Natural killer cell (primary cell): ENCODE data around the gene LRCOL1. TPM values are rescaled to one million over a fixed set of nuclear protein-coding genes. Genes with fewer than 3 reads are reported as not detected.

Source experiments
- ATAC-seq, 3 donors: fragments of 150-1000 bp in 2 of 3; fragments of 200-7000 bp in 1 of 3; cut with Tn5 transposase; 1 replicate in 1 of 3; 2 replicates in 2 of 3; pipeline ENCODE4 v1.10.0; 2021; ENCODE audit warnings: mild to moderate bottlenecking in 2 of 3, moderate library complexity in 2 of 3
- DNase-seq, 2 donors: peaks; one replicate each; pipeline versions ENCODE4 v3.0.0 to v3.0.0-alpha.2; 2013 to 2021; ENCODE audit warnings: mixed read lengths in 1 of 2
- H3K27ac ChIP-seq: one replicate; pipeline ENCODE4 v1.5.1; 2013; ENCODE audit warnings: mild to moderate bottlenecking, low read length
- H3K27me3 ChIP-seq: one replicate; pipeline ENCODE4 v1.6.1; 2013; ENCODE audit warnings: low read length; ENCODE audit not compliant: control insufficient read depth, insufficient read depth
- H3K36me3 ChIP-seq: one replicate; pipeline ENCODE4 v1.6.1; 2013; ENCODE audit warnings: low read length; ENCODE audit not compliant: control insufficient read depth, insufficient read depth
- H3K4me1 ChIP-seq: one replicate; pipeline ENCODE4 v1.6.1; 2013; ENCODE audit warnings: low read length; ENCODE audit not compliant: control insufficient read depth, insufficient read depth
- H3K4me3 ChIP-seq: one replicate; pipeline ENCODE4 v1.5.1; 2013; ENCODE audit warnings: low read length
- H3K9me3 ChIP-seq: one replicate; pipeline ENCODE4 v1.6.1; 2013; ENCODE audit warnings: low read length; ENCODE audit not compliant: control insufficient read depth, insufficient read depth
- H3K27ac Mint-ChIP-seq, 2 donors: one replicate each; pipeline ENCODE4 v1.8.0; 2022; ENCODE audit warnings: mild to moderate bottlenecking in 2 of 2, mixed read lengths in 2 of 2, moderate library complexity in 1 of 2
- H3K27me3 Mint-ChIP-seq, 2 donors: one replicate each; pipeline ENCODE4 v1.8.0; 2022; ENCODE audit warnings: low read depth in 2 of 2, mixed read lengths in 2 of 2
- H3K36me3 Mint-ChIP-seq: one replicate; pipeline ENCODE4 v1.8.0; 2022; ENCODE audit warnings: mixed read lengths
- H3K4me1 Mint-ChIP-seq, 2 donors: one replicate each; pipeline ENCODE4 v1.8.0; 2022; ENCODE audit warnings: mixed read lengths in 2 of 2
- H3K4me3 Mint-ChIP-seq: one replicate; pipeline ENCODE4 v1.8.0; 2022; ENCODE audit warnings: mild to moderate bottlenecking, moderate library complexity, mixed read lengths
- H3K9me3 Mint-ChIP-seq, 2 donors: one replicate each; pipeline ENCODE4 v1.8.0; 2022; ENCODE audit warnings: mixed read lengths in 2 of 2
- WGBS: methylation state at CpG from one replicate; pipeline ENCODE4 v1.1.7; 2013; ENCODE audit warnings: missing lambda C conversion rate; ENCODE audit not compliant: insufficient coverage; 5-methylcytosine and 5-hydroxymethylcytosine counted together
- intact Hi-C: fragments of 100-400 bp; cut with micrococcal nuclease; formaldehyde crosslinking; loops from one replicate; pipeline ENCODE4 v1.14.2; 2022
- total RNA-seq, 4 donors: library from RNA; stranded (reverse); fragments of 120-200 nt in 1 of 4; gene quantifications; one replicate each; pipeline versions ENCODE4 v1.2.3 to v1.2.4, GENCODE V29; 2013 to 2022
- TF ChIP-seq, protein P1 (sequence below): fragments of 200-600 bp; IDR thresholded peaks from one replicate; pipeline ENCODE4 v1.8.0; 2022; ENCODE audit warnings: antibody characterized with exemption

The LRCOL1 gene
- total RNA-seq, 3 donors from 2014 or later (not counting 1 experiment from before 2014, with no cell fraction given): not detected

- TF ChIP-seq, protein P1, sequence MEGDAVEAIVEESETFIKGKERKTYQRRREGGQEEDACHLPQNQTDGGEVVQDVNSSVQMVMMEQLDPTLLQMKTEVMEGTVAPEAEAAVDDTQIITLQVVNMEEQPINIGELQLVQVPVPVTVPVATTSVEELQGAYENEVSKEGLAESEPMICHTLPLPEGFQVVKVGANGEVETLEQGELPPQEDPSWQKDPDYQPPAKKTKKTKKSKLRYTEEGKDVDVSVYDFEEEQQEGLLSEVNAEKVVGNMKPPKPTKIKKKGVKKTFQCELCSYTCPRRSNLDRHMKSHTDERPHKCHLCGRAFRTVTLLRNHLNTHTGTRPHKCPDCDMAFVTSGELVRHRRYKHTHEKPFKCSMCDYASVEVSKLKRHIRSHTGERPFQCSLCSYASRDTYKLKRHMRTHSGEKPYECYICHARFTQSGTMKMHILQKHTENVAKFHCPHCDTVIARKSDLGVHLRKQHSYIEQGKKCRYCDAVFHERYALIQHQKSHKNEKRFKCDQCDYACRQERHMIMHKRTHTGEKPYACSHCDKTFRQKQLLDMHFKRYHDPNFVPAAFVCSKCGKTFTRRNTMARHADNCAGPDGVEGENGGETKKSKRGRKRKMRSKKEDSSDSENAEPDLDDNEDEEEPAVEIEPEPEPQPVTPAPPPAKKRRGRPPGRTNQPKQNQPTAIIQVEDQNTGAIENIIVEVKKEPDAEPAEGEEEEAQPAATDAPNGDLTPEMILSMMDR: no peak
- Histone ChIP-seq H3K4me3 (no peak overlapping the region), H3K27me3 (no peaks in the 10 kb centered on the region), H3K36me3 (peaks cover 23% of the 10 kb centered on the region), H3K9me3 (no peaks in the 10 kb centered on the region), H3K4me1 (no peaks in the 10 kb centered on the region), H3K27ac (no peak overlapping the region)
- Mint-ChIP-seq H3K27ac (no peak overlapping the region), H3K27me3 (no peaks in the 10 kb centered on the region), H3K36me3 (peaks cover 10% of the 10 kb centered on the region), H3K4me1 (no peaks in the 10 kb centered on the region), H3K9me3 (no peaks in the 10 kb centered on the region), H3K4me3 (no peak overlapping the region)
- ATAC-seq: no peak
- DNase-seq: no peak
- WGBS: 78% methylated on average over 17 of the region's 17 CpGs
- intact Hi-C loops: no loop called here
Measured at GRCh38 chr12:132632521-132633228, 22.3 kb upstream of the LRCOL1 start.

- Histone ChIP-seq H3K27me3 (no peaks in the 10 kb centered on the region), H3K36me3 (peaks cover 21% of the 10 kb centered on the region), H3K4me1 (no peaks in the 10 kb centered on the region), H3K27ac (no peak overlapping the region), H3K4me3 (no peak overlapping the region), H3K9me3 (no peaks in the 10 kb centered on the region)
- TF ChIP-seq, protein P1: no peak
- Mint-ChIP-seq H3K27ac (no peak overlapping the region), H3K27me3 (no peaks in the 10 kb centered on the region), H3K4me1 (no peaks in the 10 kb centered on the region), H3K4me3 (no peak overlapping the region), H3K36me3 (peaks cover 10% of the 10 kb centered on the region), H3K9me3 (no peaks in the 10 kb centered on the region)
- 95% methylated on average over 10 of the region's 11 CpGs for whole genome bisulfite sequencing
- intact Hi-C loops: no loop called here
- ATAC-seq (no peak), DNase-seq (no peak)
Measured at GRCh38 chr12:132631666-132632065, 21.3 kb upstream of the LRCOL1 start.

- H3K36me3 ChIP-seq: peaks cover 21% of the 10 kb centered on the region
Measured at GRCh38 chr12:132630672-132631071, 20.3 kb upstream of the LRCOL1 start.

More at GRCh38 chr12:132630672-132631071, 20.3 kb upstream of the LRCOL1 start:
- Histone ChIP-seq H3K27me3 (no peaks in the 10 kb centered on the region), H3K4me3 (no peak overlapping the region), H3K9me3 (no peaks in the 10 kb centered on the region), H3K27ac (no peak overlapping the region), H3K4me1 (no peaks in the 10 kb centered on the region)
- Mint-ChIP-seq H3K4me1 (no peaks in the 10 kb centered on the region), H3K9me3 (no peaks in the 10 kb centered on the region), H3K36me3 (peaks cover 10% of the 10 kb centered on the region), H3K27ac (no peak overlapping the region), H3K4me3 (no peak overlapping the region), H3K27me3 (no peaks in the 10 kb centered on the region)
- ATAC-seq (no peak), DNase-seq (no peak)
- intact Hi-C loops: no loop called here
- 96% methylated on average over 6 of the region's 6 CpGs for WGBS
- TF ChIP-seq, protein P1: no peak
